Endometrium (tissue), 2 donors: ENCODE data around the gene MEF2B.
"Not testable (repeated sequence)": the region's sequence is repeated elsewhere in the genome, so short reads cannot be mapped to it uniquely, and the experiment has no call there.

Experiments used
- FAIRE-seq: peaks from 2 replicates; lab custom pipeline; 2012; peaks lifted over from hg19 to GRCh38; lab: Jason Lieb, UNC
- donor health status: control.
- donor health status: control.

The MEF2B gene

DNA sequence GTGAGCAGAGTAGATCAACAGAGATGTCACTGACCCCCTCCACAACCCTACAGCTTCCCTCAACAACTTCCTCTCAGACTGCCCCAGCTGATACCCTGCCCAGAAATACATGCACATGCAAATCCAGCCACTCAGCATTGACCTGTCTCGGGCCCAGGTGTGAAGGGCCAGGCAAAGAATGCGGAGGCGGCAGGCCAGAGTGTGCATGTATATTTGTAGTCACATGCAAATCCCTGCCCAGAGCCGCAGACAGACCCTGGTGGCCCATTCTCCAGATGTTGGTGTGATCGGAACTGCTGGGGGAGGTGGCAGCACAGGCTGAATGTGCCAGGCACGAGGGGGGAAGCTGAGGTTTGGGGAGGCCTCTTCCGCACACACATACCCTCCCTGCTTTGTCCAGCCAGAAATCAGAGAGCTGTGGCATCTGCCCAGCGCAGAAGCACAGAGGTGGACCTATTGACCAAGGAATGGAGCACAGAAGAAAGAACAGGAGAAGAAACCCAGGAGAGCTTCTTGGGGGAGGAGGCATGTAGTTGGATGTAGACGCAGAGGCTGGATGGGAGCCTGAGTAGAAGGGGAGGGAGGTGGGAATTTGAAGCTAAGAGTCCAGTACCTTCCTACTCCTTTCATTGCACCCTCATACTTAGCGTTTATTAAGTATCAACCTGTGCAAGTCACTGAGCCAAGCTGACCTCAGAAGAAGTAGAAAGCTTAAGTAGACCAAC lies 14.4 kb downstream of the MEF2B start:
- no peak for FAIRE-seq

DNA sequence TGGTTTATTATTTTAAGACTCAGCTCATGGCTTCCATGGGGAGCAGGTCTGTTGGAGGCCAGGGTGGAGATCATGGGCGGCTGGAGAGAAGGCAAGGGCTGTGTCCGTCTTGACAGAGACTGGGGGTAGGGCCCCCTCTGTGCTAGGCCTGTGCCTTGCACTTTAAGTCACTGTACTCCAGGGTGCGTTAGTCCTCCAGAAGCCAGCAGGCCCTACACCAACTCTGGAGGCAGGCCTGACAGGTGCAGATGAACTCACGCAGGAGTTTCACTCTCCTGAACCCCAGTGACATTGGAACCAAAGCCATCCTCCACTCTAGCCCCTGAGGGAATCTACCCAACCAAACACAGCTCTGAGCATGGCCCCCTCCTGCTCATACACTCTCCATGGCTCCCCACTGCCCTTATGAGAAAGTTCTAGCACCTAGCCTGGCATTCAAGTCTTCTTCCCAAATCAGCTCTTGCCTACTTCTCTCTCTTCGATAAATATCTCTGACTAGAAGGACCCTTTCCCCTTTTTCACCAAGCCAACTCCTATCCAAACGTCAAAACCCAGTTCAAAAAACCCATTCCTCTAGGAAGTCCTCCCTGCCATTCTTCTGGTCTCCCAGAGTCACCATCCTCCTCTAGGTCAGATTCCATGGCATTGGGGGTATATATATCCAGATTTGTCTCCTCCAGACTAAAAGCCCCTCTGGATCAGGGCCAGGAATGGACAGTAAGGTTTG lies 15.1 kb downstream of the MEF2B start:
- no peak for FAIRE-seq

DNA sequence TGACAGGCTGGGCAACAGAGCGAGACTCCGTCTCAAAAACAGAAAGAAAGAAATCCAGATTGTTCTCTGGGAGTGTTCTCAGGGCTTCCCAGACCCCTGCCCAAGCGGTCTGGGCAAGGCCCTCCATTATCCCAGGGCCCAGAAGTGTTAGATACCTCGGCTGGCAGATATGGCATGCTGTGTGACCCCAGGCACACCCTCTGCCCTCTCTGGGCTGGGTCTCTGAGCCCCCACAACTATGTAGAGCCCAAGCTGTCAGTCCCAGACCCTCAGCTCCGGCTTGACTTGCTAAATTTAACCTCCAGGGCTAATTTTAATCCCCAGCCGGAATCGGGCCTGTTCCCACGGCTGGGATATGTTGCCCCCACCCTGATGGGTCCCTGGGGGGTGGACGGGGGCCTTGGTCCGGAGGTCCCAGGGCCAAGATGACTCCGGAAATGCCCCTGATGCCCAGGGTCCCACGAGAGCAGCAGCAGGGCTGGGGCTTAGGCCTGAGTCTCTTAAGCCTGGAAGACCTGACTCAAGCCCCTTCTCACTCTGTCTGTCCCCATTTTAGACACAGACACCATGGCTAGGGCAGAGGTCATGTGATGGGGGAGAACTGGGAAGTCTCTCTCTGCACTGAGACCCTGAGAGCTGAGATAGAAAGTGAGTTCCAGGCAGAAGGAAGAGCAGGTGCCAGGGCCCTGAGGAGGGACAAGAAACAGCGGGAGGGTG lies 17.2 kb downstream of the MEF2B start:
- FAIRE-seq: no peak

DNA sequence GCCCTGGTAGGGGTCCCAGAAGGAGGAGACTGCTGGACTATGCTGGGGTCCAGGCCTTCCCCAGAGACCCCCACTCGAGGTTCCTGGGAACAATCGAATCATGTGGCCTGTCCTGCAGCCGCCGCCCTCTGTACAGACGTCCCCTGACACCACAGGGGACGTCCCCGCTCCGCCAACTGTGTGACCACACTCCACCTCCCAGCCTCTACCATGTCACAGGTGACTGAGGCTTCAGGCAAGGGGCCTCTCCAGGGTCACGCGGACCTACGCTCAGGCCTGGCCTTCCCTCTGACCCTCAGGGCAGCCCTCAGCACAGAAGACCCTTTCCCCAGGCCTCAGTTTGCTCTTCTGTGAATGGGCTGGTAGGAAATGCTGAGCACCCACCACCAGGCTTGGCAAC lies 18.6 kb downstream of the MEF2B start:
- FAIRE-seq: no peak

DNA sequence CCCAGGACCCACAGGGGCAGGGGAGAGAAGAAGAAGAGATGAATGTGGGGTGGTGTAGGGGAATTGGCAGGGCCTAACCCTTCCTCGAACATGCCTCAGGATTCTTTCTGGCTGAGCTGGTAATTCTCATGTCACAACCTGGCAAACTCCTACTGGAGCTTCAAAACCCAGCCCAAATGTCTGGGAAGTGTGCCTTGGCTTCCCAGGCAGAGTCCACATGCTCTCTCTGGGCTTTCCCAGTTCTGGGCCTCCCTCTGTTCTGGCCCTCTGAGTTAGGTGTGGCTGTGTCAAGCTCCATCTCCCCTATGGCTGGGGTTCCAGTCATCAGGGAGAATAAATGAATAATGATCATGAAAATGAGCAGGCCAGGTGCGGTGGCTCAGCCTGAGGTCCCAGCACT lies 20.6 kb downstream of the MEF2B start:
- no peak for FAIRE-seq

DNA sequence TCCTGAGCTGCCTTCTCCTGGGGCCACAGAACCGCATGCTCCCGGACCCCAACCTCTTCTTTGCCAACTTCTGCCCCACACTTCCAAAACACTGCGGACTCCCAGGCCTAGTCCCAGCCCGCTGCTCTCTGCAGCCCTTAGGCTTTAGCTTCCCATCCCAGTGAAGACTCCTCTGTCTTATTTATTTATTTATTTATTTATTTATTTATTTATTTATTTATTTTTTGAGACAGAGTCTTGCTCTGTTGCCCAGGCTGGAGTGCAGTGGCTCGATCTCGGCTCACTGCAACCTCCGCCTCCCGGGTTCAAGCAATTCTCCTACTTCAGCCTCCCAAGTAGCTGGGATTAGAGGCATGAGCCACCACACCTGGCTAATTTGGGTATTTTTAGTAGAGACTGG lies 21.6 kb downstream of the MEF2B start:
- not testable (repeated sequence) for FAIRE-seq

DNA sequence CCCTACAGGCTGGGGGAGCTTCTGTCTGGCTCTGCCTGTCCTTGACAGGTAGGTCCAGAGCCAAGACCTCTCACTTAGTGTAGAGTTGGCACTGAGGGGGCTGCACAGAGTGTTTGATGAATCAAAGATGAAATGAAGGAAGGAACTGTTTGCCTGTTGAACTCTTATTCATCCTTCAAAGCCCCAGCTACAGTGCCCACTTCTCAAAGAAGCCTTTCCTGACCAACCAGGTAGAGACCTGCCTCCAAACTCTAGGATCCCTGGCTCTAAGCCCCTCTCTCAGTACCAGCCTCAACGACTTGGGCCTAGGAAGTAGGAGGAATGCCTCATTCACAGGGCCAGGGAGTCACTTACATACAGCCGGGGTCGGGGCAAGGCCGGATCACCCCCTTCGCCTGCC lies 22.7 kb downstream of the MEF2B start:
- no peak for FAIRE-seq

DNA sequence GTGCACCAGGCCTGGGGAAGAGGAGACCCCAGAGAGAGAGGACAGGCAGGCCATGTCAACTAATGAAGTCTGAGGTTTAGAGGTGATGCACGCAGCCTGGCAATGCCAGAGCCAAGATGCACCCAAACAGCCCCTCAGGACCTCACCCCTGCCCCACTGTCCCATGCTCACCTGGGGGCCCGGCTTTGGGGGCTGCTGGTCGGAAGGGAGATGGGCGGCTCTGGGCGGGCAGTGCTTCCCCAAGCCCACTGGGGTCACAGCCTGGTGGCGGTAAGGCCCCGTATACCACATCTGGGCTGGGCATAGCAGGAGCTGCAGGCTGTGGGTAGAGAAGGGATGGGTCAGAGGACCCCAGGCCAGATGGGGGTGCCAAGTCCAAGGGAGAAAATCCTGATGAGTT lies 23.2 kb downstream of the MEF2B start:
- FAIRE-seq: no peak

DNA sequence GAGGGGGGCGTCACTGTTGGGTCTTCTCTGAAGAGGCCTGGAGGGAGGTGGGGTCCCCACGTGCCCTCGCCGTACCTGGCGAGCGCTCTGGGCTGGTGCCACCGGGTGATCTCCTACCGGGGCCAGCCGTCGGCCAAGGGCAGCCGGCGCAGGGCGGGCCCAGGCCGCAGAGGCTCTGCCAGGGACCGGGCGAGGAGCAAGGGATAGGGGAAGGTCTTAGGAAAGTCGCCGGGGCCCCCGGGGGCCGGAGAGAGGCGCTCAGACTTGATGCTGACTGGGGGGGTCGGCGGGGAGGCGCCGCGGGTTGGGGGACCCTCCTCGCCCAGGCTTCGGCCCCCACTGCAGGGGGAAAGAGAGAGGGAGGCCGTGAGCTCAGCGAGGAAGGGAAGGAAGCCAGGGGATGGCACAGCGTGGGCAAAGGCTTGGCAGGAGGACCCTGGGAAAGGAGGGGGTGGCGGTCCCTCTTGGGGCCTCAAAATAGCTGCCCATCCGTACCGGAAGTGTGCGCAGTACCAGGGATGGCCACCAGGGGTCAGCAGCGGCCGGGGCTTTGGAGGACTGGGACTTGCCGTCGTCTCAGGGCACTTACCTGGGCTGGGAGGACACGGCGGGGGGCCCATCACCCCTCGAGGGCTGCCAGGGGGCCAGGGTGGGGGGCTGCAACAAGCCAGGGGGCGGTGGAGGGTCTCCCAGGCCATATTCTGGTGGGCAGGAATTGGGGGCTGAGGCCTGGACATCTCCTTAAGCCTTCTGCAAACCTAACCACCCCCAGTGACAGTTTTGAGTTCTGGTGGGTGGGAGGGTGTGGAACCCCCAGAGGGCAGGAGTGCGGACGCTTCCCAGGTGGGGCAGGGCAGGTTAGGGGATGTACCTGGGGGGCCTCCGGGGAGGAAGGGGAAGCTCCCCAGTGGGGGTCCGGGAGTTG lies 24.1 kb downstream of the MEF2B start:
- FAIRE-seq: no peak

DNA sequence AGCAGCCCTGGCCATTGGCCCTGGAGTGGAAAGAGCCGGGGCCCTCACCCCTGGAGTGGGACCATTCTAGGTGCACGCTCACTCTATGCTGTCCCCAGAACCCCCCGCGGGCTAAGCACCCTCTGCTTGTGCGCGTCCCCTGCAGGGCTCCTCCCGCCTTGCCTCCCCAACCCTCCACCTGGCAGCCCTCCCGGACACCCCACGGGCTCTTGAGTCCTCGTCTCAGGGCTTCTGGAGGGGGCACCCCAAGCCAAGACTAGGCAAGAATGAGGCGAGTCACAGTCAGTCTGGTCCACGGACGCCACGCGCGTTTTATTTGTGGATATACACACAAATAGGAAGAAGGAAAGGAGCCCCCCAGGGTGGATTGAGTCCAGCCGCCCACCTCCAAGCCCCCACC lies 24.8 kb downstream of the MEF2B start:
- no peak for FAIRE-seq

DNA sequence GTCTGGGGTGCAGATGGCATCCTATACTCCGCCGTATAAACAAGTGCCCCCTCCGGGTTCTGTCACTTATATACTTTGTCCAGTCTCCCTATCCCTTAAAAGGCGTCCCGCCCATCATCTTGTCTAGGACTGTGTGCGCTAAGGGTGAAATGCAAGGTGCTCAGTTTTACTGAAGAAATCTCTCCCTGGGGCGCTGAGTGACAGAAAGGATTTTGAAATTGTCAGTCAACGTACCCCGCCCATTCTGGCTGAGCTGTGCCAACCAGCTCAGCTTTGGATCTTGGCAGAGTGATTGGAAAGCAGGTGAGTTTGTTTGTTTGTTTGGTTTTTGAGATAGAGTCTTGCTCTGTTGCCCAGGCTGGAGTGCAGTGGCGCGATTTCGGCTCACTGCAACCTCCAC lies 27.7 kb downstream of the MEF2B start:
- FAIRE-seq: no peak

DNA sequence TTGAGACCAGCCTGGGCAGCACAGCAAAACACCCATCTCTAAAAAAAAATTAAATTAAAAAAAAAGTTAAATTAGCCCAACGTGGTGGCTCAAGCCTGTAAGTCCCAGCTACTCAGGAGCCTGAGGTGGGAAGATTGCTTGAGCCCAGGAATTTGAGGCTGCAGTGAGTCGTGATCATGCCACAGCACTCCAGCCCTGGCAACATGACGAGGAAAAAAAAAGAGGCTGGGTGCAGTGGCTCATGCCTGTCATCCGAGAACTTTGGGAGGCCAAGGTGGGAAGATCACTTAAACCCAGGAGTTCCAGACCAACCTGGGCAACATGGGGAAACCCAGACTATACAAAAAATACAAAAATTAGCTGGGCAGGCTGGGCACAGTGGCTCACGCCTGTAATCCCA lies 29.6 kb downstream of the MEF2B start:
- FAIRE-seq: no peak

DNA sequence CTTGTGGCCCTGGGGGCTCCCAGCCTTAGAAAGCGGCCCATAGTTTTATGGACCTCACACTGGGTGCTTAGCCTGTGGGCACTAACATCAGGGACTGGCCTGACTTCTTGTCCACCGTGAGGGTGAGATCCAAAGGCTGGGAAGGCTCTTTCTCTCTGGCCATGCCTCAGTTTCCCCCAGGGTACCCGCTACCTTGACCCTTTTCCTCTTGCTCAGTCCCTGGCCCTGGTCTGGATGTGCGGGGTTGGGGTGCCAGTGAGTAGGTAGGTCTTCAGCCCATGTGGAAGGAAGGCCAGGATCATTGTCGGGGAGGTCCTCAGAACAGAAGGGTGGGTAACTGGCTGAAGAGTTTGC lies 30.2 kb downstream of the MEF2B start:
- FAIRE-seq: no peak

DNA sequence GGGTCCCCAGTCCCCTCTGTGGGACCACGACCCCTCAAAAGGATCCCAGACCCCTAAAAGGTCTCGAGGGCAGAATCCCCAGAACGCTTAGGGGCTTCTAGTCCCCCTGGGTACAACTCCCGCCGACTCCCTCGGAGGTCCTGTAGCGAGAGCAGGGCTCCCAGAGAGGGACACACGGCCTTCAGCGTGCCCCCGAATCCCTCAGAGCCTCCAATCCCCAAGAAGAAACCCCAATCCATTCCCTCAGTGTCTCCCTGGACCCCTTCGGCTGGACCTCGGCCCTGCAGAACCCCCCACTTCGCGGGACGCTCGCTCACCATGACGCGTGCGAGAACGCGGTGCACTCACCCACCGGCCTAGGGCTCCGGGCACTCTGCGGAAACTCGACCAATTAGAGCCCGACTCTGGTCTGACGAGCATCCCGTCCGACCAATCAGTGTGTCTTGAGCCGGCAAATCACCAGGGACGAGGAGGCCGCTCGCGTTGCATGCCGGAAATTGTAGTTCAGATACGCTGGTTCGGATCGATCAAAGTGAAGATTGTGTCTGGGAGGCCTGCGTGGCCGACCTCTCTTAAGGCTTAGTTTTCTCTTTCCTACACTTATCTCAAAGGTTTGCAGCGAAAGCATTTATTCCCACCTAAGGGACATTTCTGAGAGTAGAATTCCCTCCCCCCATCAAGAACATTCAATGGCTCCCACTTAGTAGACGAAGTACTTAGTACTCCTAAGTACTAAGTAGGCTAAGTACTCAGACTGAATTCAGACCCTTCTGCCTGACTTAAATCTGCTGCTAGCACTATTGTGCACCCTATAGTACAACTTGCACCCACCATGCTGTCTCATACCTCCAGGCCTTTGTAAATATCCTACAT lies 31.7 kb downstream of the MEF2B start, which contains the start of gene TMEM161A:
TMEM161A (minus strand) TSS at position 370 of the 873 bp plus-strand sequence; CDS start at position 320, 50 bp downstream.
- FAIRE-seq: peak; percentile 93

DNA sequence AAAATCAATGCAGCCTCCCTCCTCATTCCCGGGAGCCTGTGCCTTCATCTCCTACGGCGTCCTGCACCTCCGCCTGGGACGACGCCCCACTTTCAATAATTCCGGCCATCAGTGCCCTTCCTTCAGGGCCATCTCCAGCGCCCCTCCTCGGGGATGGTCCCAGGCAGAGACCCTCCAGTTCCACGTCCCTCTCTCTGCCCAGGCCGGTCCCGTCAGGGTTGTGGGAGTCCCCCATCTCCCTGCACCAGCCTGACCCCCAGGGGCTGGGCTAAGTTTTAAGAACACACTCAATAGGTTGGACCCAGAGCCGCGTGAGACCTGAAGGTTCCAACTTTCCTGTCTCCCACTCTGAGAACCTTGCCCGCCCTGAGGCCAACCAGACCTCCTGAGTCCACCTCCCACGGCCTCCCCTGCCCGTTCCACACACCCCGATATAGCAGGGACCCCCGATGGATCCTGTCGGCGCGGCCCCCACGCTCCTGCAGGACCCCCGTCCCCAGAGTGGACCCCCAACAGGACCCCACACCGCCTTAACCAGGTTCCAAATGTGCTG lies 32.4 kb downstream of the MEF2B start:
- FAIRE-seq: no peak

DNA sequence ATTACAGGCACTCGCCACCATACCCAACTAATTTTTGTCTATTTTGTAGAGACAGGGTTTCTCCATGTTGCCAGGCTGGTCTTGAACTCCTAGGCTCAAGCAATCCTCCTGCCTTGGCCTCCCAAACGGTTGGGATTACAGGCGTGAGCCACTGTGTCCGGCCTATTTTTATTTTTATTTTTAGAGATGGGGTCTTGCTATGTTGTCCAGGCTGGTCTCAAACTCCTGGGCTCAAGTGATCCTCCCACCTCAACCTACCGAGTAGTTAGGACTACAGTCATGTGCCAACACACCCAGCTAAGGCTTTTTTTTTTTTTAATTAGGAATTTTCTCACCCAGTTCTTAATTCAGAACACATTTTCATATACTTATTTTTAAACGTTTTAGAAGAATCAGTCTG lies 34.4 kb downstream of the MEF2B start:
- not testable (repeated sequence) for FAIRE-seq

DNA sequence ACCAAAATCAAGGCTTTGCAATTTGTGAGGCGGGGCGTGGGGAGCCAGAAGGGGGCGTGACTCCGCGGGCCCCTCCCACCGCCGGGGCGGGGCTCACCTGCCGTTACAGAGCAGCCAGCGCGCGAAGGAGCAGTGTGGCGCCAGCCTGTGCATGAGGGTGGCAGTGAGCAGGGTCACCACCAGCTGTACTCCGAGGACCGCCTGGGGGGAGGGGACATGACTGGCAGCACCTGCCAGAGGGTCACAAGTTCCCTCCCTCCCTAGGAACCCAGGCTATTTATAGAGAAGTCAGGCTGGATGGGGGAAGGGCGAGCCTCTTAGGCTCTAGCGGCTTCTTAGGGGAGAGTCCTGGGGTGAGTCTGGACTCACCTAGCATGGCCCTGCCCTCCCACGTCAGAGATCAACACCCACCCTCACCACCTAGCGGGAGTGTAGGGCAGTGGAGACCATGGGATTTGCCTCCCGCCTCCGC lies 35.3 kb downstream of the MEF2B start:
- FAIRE-seq: no peak

DNA sequence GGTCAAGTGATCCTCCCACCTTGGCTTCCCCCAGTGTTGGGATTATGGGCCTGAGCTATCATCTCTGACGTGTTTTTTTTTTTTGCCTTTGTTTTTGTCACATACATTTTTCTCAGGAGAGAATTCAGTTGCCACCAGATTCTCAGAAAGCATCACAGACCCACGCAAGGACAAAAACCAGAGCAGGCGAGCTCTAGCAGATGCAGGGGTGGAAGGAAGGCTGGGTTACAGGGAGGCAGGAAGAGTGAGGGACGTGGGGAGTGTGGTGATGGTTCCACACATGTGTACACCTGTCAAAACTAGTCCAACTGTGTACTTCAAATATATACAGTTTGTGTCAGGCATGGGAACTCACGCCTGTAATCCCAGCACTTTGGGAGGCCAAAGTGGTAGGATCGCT lies 36.1 kb downstream of the MEF2B start:
- FAIRE-seq: no peak

DNA sequence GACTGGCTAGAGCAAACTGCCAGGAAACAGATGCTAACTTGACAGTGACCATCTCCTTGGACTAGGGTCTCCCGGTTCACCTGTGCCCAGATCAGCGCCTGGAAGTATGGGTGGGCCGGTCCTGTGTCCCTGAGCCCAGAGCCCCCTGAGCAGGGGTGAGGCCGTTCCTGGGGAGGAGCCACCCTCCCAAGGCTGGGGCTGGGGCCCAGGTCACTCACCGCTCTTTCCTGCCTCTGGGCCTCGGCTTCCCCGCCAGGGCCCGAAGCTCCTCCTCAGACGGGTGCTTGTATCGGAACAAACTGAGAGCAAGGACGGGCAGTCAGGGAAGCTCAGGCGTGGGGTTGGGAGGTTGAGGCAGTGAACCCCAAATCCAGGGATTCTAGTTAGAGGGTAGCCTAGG lies 37.2 kb downstream of the MEF2B start:
- FAIRE-seq: no peak

DNA sequence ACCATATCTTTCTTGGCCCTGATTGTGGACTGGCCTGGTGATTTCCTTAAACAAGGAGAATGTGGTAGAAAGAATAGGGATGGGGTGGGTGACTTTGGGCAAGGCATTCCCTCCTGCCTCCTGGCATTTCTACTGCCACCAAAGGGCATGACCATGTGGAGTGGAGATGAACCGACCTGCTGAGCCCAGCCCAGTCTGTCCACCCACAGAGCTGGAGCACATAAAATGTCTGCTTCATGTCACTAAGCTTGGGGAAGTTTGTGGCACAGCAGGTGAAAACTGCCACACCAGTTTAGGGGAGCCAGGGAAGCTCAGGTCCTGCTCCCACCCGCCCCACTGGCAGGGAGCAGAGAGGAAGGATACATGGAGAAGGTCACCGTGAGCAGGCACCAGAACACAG lies 38.1 kb downstream of the MEF2B start:
- FAIRE-seq: no peak

DNA sequence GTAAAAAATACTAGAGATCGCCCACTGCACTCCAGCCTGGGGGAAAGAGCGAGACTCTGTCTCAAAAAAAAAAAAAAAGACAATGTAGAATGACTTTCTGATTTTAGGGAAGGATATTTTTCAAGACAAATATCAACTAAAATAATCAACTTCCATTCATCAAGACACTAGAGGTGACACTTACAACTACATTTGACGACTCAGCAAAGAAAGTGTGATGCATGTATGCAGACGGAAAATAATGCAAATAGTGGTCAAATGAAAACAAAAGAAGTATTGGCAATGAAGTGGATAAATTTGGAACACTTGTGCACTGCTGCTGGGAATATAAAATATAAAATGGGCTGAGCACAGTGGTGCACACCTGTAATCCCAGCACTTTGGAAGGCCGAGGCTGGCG lies 44.0 kb downstream of the MEF2B start:
- no peak for FAIRE-seq
